Erythroblast (primary cell): ENCODE measurements around the gene PHC2.

Experiments used
- GATA1 ChIP-seq: IDR thresholded peaks from 2 replicates; pipeline ENCODE4 v1.6.1; 2011; ENCODE audit warnings: low read depth, mild to moderate bottlenecking, control low read depth, low read length, moderate library complexity
- POLR2A ChIP-seq: IDR thresholded peaks from 2 replicates; pipeline ENCODE4 v1.6.1; 2011; ENCODE audit warnings: mild to moderate bottlenecking, low read length

GRCh38 chr1:33369764-33370163 lies 61.1 kb downstream of the PHC2 start:
- TF ChIP-seq POLR2A = no peak
- TF ChIP-seq GATA1 = no peak
